Suprapubic skin (tissue), 3 donors: Measurements from ENCODE around the gene DIAPH3.

Experiments
- EP300 ChIP-seq: sonication (generic); formaldehyde crosslinking; IDR thresholded peaks from one replicate; pipeline ENCODE4 v1.6.1; 2017; ENCODE audit warnings: antibody characterized with exemption
- POLR2A ChIP-seq, 2 donors: fragments of 450-650 bp; IDR thresholded peaks; one replicate each; pipeline ENCODE4 v1.6.1; 2017; ENCODE audit warnings: antibody characterized with exemption in 2 of 2, mild to moderate bottlenecking in 2 of 2, moderate library complexity in 2 of 2
- TF ChIP-seq, protein P1 (sequence below), 2 donors: fragments of 200-600 bp in 1 of 2; fragments of 450-650 bp in 1 of 2; sonication (generic) in 1 of 2; IDR thresholded peaks; one replicate each; pipeline ENCODE4 v1.5.1; 2016 to 2019; ENCODE audit warnings: antibody characterized with exemption in 2 of 2, mild to moderate bottlenecking in 1 of 2, moderate library complexity in 1 of 2

- TF ChIP-seq, protein P1, sequence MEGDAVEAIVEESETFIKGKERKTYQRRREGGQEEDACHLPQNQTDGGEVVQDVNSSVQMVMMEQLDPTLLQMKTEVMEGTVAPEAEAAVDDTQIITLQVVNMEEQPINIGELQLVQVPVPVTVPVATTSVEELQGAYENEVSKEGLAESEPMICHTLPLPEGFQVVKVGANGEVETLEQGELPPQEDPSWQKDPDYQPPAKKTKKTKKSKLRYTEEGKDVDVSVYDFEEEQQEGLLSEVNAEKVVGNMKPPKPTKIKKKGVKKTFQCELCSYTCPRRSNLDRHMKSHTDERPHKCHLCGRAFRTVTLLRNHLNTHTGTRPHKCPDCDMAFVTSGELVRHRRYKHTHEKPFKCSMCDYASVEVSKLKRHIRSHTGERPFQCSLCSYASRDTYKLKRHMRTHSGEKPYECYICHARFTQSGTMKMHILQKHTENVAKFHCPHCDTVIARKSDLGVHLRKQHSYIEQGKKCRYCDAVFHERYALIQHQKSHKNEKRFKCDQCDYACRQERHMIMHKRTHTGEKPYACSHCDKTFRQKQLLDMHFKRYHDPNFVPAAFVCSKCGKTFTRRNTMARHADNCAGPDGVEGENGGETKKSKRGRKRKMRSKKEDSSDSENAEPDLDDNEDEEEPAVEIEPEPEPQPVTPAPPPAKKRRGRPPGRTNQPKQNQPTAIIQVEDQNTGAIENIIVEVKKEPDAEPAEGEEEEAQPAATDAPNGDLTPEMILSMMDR (IDR thresholded peaks at IDR 0.05), result no peak
- TF ChIP-seq POLR2A (IDR thresholded peaks at IDR 0.05), result no peak
- no peak for TF ChIP-seq EP300
Measured at GRCh38 chr13:60114499-60115028, 49.2 kb downstream of the DIAPH3 start.
